Mesenchymal stem cell (in vitro differentiated cells and primary cell): ENCODE results near the gene CFAP251.

ENCODE experiments used
- DNase-seq: peaks from one replicate; pipeline ENCODE4 v3.0.0-alpha.2; 2013
- H2AFZ ChIP-seq: one replicate; pipeline ENCODE4 v1.6.1; 2013; ENCODE audit warnings: low read depth, mild to moderate bottlenecking, control low read depth, inconsistent platforms, low read length, moderate library complexity
- H2AK5ac ChIP-seq: 2 replicates; pipeline ENCODE4 v1.6.1; 2013; ENCODE audit warnings: low read length, moderate library complexity, mild to moderate bottlenecking, inconsistent platforms; ENCODE audit not compliant: severe bottlenecking
- H2BK120ac ChIP-seq: one replicate; pipeline ENCODE4 v1.6.1; 2013; ENCODE audit warnings: low read depth, mild to moderate bottlenecking, inconsistent platforms, low read length, moderate library complexity
- H2BK12ac ChIP-seq, 2 experiments: one replicate each; pipeline ENCODE4 v1.6.1; 2013; ENCODE audit warnings: inconsistent platforms in 2 of 2, low read length in 2 of 2, mild to moderate bottlenecking in 2 of 2, moderate library complexity in 2 of 2, control low read depth in 1 of 2
- H2BK15ac ChIP-seq: one replicate; pipeline ENCODE4 v1.6.1; 2013; ENCODE audit warnings: mild to moderate bottlenecking, low read depth, inconsistent platforms; ENCODE audit not compliant: poor library complexity, severe bottlenecking
- H2BK5ac ChIP-seq: 2 replicates; pipeline ENCODE4 v1.6.1; 2013; ENCODE audit warnings: low read depth, mild to moderate bottlenecking, low read length, control low read depth, inconsistent platforms; ENCODE audit not compliant: poor library complexity, severe bottlenecking
- H3K14ac ChIP-seq, 2 experiments: one replicate each; pipeline ENCODE4 v1.6.1; 2013; ENCODE audit warnings: inconsistent platforms in 2 of 2, low read length in 2 of 2, control low read depth in 1 of 2, mild to moderate bottlenecking in 1 of 2, moderate library complexity in 1 of 2
- H3K18ac ChIP-seq, 2 experiments: one replicate each; pipeline ENCODE4 v1.6.1; 2013; ENCODE audit warnings: inconsistent platforms in 2 of 2, low read length in 2 of 2, control low read depth in 1 of 2, low read depth in 1 of 2, mild to moderate bottlenecking in 1 of 2
- H3K23ac ChIP-seq, 2 experiments: one replicate each; pipeline ENCODE4 v1.6.1; 2013; ENCODE audit warnings: inconsistent platforms in 2 of 2, low read length in 2 of 2, mild to moderate bottlenecking in 2 of 2, moderate library complexity in 2 of 2, control low read depth in 1 of 2
- H3K27ac ChIP-seq: 2 replicates; pipeline ENCODE4 v1.5.1; 2013; ENCODE audit warnings: mild to moderate bottlenecking, moderate library complexity, low read length, control low read depth, inconsistent platforms; ENCODE audit not compliant: poor library complexity, severe bottlenecking
- H3K27me3 ChIP-seq, 2 experiments: 2 replicates each; pipeline versions ENCODE4 v1.6.1 to v1.7.0; 2013; ENCODE audit warnings: low read length in 2 of 2, mild to moderate bottlenecking in 2 of 2, moderate library complexity in 2 of 2, control low read depth in 1 of 2, inconsistent platforms in 1 of 2; ENCODE audit not compliant: control insufficient read depth in 1 of 2, insufficient read depth in 1 of 2
- H3K36me3 ChIP-seq, 2 experiments: 2 replicates each; pipeline versions ENCODE4 v1.6.1 to v1.7.0; 2013; ENCODE audit warnings: low read length in 2 of 2, control low read depth in 1 of 2, inconsistent platforms in 1 of 2, low read depth in 1 of 2, mild to moderate bottlenecking in 1 of 2; ENCODE audit not compliant: insufficient read depth in 2 of 2, control insufficient read depth in 1 of 2
- H3K4ac ChIP-seq, 2 experiments: one replicate each; pipeline ENCODE4 v1.6.1; 2013; ENCODE audit warnings: inconsistent platforms in 2 of 2, low read length in 2 of 2, mild to moderate bottlenecking in 2 of 2, moderate library complexity in 2 of 2, control low read depth in 1 of 2, low read depth in 1 of 2
- H3K4me1 ChIP-seq: 2 replicates; pipeline ENCODE4 v1.6.1; 2013; ENCODE audit warnings: low read depth, low read length, control low read depth; ENCODE audit not compliant: control insufficient read depth, insufficient read depth
- H3K4me2 ChIP-seq: 2 replicates; pipeline ENCODE4 v1.6.1; 2013; ENCODE audit warnings: low read length, mild to moderate bottlenecking, inconsistent platforms; ENCODE audit not compliant: poor library complexity, severe bottlenecking
- H3K4me3 ChIP-seq, 2 experiments: 2 replicates each; pipeline versions ENCODE4 v1.5.1 to v1.7.0; 2013; ENCODE audit warnings: low read length in 2 of 2, mild to moderate bottlenecking in 2 of 2, control low read depth in 1 of 2, low read depth in 1 of 2; ENCODE audit not compliant: insufficient read depth in 1 of 2
- H3K79me1 ChIP-seq: replicated peaks from 2 replicates; pipeline ENCODE4 v1.6.1; 2013; ENCODE audit warnings: mild to moderate bottlenecking, control low read depth, low read length, inconsistent platforms; ENCODE audit not compliant: poor library complexity, severe bottlenecking
- H3K9ac ChIP-seq: 2 replicates; pipeline ENCODE4 v1.7.0; 2013; ENCODE audit warnings: mild to moderate bottlenecking, low read length, moderate library complexity
- H3K9me3 ChIP-seq: 2 replicates; pipeline ENCODE4 v1.7.0; 2013; ENCODE audit warnings: mild to moderate bottlenecking, low read length; ENCODE audit not compliant: control insufficient read depth
- H4K8ac ChIP-seq: one replicate; pipeline ENCODE4 v1.6.1; 2013; ENCODE audit warnings: inconsistent platforms, mild to moderate bottlenecking, low read length, moderate library complexity
- H4K91ac ChIP-seq: one replicate; pipeline ENCODE4 v1.6.1; 2013; ENCODE audit warnings: mild to moderate bottlenecking, low read length, inconsistent platforms
- WGBS: methylation state at CpG from one replicate; pipeline ENCODE4 v1.1.7; 2013; ENCODE audit warnings: mixed read lengths; 5-methylcytosine and 5-hydroxymethylcytosine counted together

The CFAP251 gene

GRCh38 chr12:121964813-121965643 lies 46.6 kb downstream of the CFAP251 start:
- peaks cover 43 to 63% of the 10 kb centered on the region in 2 experiments for H3K36me3 ChIP-seq
- H3K9ac ChIP-seq = no peak overlapping the region
- DNase-seq = peak; percentile 36
- H3K4me1 ChIP-seq = no peaks in the 10 kb centered on the region
- H2BK12ac ChIP-seq = no peak overlapping the region
- no peak overlapping the region for H2BK120ac ChIP-seq
- H3K9me3 ChIP-seq = no peaks in the 10 kb centered on the region
- no peak overlapping the region for H3K23ac ChIP-seq
- H3K27me3 ChIP-seq = peaks cover 0 to 6% of the 10 kb centered on the region in 2 experiments
- no peak overlapping the region for H2AK5ac ChIP-seq
- H3K4me2 ChIP-seq = no peak overlapping the region
- no peak overlapping the region for H3K4ac ChIP-seq
- H2BK15ac ChIP-seq = no peak overlapping the region
- WGBS = 65% methylated on average over 4 of the region's 9 CpGs
- H3K4me3 ChIP-seq = no peak overlapping the region
- H3K79me1 ChIP-seq = no peaks in the 10 kb centered on the region
- no peak overlapping the region for H4K8ac ChIP-seq
- no peak overlapping the region for H2AFZ ChIP-seq
- H3K14ac ChIP-seq = no peak overlapping the region
- H3K27ac ChIP-seq = no peak overlapping the region
- no peak overlapping the region for H4K91ac ChIP-seq
- H3K18ac ChIP-seq = no peak overlapping the region
- no peak overlapping the region for H2BK5ac ChIP-seq

GRCh38 chr12:121966959-121967358 lies 48.6 kb downstream of the CFAP251 start:
- 96% methylated on average over 5 of the region's 5 CpGs for WGBS
- Histone ChIP-seq H3K14ac (no peak overlapping the region), H3K36me3 (peaks cover 48 to 65% of the 10 kb centered on the region in 2 experiments), H3K79me1 (no peaks in the 10 kb centered on the region), H3K23ac (no peak overlapping the region), H3K18ac (no peak overlapping the region), H2BK120ac (no peak overlapping the region), H3K27me3 (peaks cover 0 to 6% of the 10 kb centered on the region in 2 experiments), H3K4me1 (no peaks in the 10 kb centered on the region), H2BK5ac (no peak overlapping the region), H3K27ac (no peak overlapping the region), H3K9ac (no peak overlapping the region), H3K4me3 (no peak overlapping the region), H2AFZ (no peak overlapping the region), H3K4ac (no peak overlapping the region), H2BK12ac (no peak overlapping the region), H2AK5ac (no peak overlapping the region), H4K8ac (no peak overlapping the region), H3K9me3 (no peaks in the 10 kb centered on the region), H4K91ac (no peak overlapping the region), H3K4me2 (no peak overlapping the region), H2BK15ac (no peak overlapping the region)
- no peak for DNase-seq

GRCh38 chr12:121968876-121969275 lies 50.5 kb downstream of the CFAP251 start:
- no peak overlapping the region for H2BK12ac ChIP-seq
- H3K27ac ChIP-seq = no peak overlapping the region
- H3K9me3 ChIP-seq = peaks cover 3% of the 10 kb centered on the region
- H3K36me3 ChIP-seq = peaks cover 32 to 48% of the 10 kb centered on the region in 2 experiments
- H3K23ac ChIP-seq = no peak overlapping the region
- H2BK5ac ChIP-seq = no peak overlapping the region
- no peak overlapping the region for H4K91ac ChIP-seq
- H4K8ac ChIP-seq = no peak overlapping the region
- no peak overlapping the region for H3K9ac ChIP-seq
- no peaks in the 10 kb centered on the region for H3K4me1 ChIP-seq
- WGBS = 97% methylated on average over 9 of the region's 10 CpGs
- H3K4ac ChIP-seq = no peak overlapping the region
- H3K27me3 ChIP-seq = no peaks in the 10 kb centered on the region
- H2AFZ ChIP-seq = no peak overlapping the region
- H3K79me1 ChIP-seq = no peaks in the 10 kb centered on the region
- no peak overlapping the region for H3K4me2 ChIP-seq
- no peak overlapping the region for H2BK15ac ChIP-seq
- no peak overlapping the region for H3K18ac ChIP-seq
- no peak overlapping the region for H3K4me3 ChIP-seq
- H3K14ac ChIP-seq = no peak overlapping the region
- no peak for DNase-seq
- no peak overlapping the region for H2BK120ac ChIP-seq
- H2AK5ac ChIP-seq = no peak overlapping the region

GRCh38 chr12:121969726-121970125 lies 51.3 kb downstream of the CFAP251 start:
- Histone ChIP-seq H2BK15ac (no peak overlapping the region), H3K79me1 (no peaks in the 10 kb centered on the region), H3K18ac (no peak overlapping the region), H2BK120ac (no peak overlapping the region), H3K4ac (no peak overlapping the region), H3K9ac (no peak overlapping the region), H3K27me3 (no peaks in the 10 kb centered on the region), H3K4me3 (no peak overlapping the region), H3K4me1 (no peaks in the 10 kb centered on the region), H2AFZ (no peak overlapping the region), H4K91ac (no peak overlapping the region), H3K4me2 (no peak overlapping the region), H4K8ac (no peak overlapping the region), H3K27ac (no peak overlapping the region), H2AK5ac (no peak overlapping the region), H3K14ac (no peak overlapping the region), H2BK5ac (no peak overlapping the region), H3K36me3 (peaks cover 32 to 48% of the 10 kb centered on the region in 2 experiments), H3K9me3 (peaks cover 3% of the 10 kb centered on the region), H3K23ac (no peak overlapping the region), H2BK12ac (no peak overlapping the region)
- WGBS = 81% methylated on average over 3 of the region's 4 CpGs
- no peak for DNase-seq
